Vagina (tissue), 2 donors: ENCODE measurements around the gene RASAL2. TPM values are rescaled to one million over a fixed set of nuclear protein-coding genes. Genes with fewer than 3 reads are reported as not detected.
"Not testable (repeated sequence)": the region's sequence is repeated elsewhere in the genome, so short reads cannot be mapped to it uniquely, and the experiment has no call there.

Experiments
- DNase-seq, 2 donors: peaks; one replicate each; pipeline ENCODE4 v3.0.0-alpha.2; 2017; ENCODE audit errors: extremely low spot score in 2 of 2
- H3K27ac ChIP-seq: fragments of 200-600 bp; sonication (generic); one replicate; pipeline ENCODE4 v1.5.1; 2019
- H3K27me3 ChIP-seq: fragments of 200-600 bp; sonication (generic); one replicate; pipeline ENCODE4 v1.5.1; 2019
- H3K36me3 ChIP-seq, 2 donors: fragments of 200-600 bp; sonication (generic); one replicate each; pipeline ENCODE4 v1.5.1; 2017 to 2019
- H3K4me1 ChIP-seq: fragments of 200-600 bp; sonication (generic); one replicate; pipeline ENCODE4 v1.5.1; 2019
- H3K4me3 ChIP-seq, 2 donors: fragments of 200-600 bp; sonication (generic); 1 replicate in 1 of 2; 2 replicates in 1 of 2; pipeline ENCODE4 v1.5.1; 2016 to 2019
- H3K9me3 ChIP-seq: fragments of 200-600 bp; sonication (generic); one replicate; pipeline ENCODE4 v1.5.1; 2019
- POLR2A ChIP-seq, 2 donors: fragments of 450-650 bp; IDR thresholded peaks; one replicate each; pipeline ENCODE4 v1.6.1; 2017; ENCODE audit warnings: antibody characterized with exemption in 2 of 2, mild to moderate bottlenecking in 2 of 2, moderate library complexity in 2 of 2
- POLR2AphosphoS5 ChIP-seq, 2 donors: sonication (generic); formaldehyde crosslinking; IDR thresholded peaks; one replicate each; pipeline ENCODE4 v1.9.0; 2017; ENCODE audit warnings: antibody characterized with exemption in 2 of 2, mild to moderate bottlenecking in 2 of 2, low read depth in 1 of 2; ENCODE audit not compliant: insufficient read depth in 1 of 2
- intact Hi-C: fragments of 100-400 bp; cut with DNase I; formaldehyde crosslinking; loops from one replicate; pipeline ENCODE4 v1.15.1; 2023
- total RNA-seq: library from RNA; depleted of rRNA; stranded (reverse); fragments of >200 nt; gene quantifications from one replicate; pipeline ENCODE4 v1.2.3, GENCODE V29; 2016
- TF ChIP-seq, protein P1 (sequence below), 3 experiments: fragments of 450-650 bp in 2 of 3; fragments of 200-600 bp in 1 of 3; sonication (generic) in 1 of 3; IDR thresholded peaks; one replicate each; pipeline ENCODE4 v1.5.1; 2017 to 2019; ENCODE audit warnings: antibody characterized with exemption in 3 of 3, mild to moderate bottlenecking in 2 of 3, moderate library complexity in 2 of 3

Gene RASAL2
- total RNA-seq, 1 donor from 2014 or later: 25.5 TPM

GRCh38 chr1:178109348-178110143 lies 15.6 kb downstream of the RASAL2 start:
- no peak overlapping the region for H3K27ac ChIP-seq
- DNase-seq: no peak
- H3K4me1 ChIP-seq: no peaks in the 10 kb centered on the region
- H3K27me3 ChIP-seq: no peaks in the 10 kb centered on the region
- no peak overlapping the region for H3K4me3 ChIP-seq
- intact Hi-C loops: no loop called here
- TF ChIP-seq POLR2AphosphoS5 (IDR thresholded peaks at IDR 0.05; ENCODE audit: insufficient read depth in 1 of 2, low read depth in 1 of 2) (no peak), POLR2A (IDR thresholded peaks at IDR 0.05) (no peak)
- TF ChIP-seq, protein P1, sequence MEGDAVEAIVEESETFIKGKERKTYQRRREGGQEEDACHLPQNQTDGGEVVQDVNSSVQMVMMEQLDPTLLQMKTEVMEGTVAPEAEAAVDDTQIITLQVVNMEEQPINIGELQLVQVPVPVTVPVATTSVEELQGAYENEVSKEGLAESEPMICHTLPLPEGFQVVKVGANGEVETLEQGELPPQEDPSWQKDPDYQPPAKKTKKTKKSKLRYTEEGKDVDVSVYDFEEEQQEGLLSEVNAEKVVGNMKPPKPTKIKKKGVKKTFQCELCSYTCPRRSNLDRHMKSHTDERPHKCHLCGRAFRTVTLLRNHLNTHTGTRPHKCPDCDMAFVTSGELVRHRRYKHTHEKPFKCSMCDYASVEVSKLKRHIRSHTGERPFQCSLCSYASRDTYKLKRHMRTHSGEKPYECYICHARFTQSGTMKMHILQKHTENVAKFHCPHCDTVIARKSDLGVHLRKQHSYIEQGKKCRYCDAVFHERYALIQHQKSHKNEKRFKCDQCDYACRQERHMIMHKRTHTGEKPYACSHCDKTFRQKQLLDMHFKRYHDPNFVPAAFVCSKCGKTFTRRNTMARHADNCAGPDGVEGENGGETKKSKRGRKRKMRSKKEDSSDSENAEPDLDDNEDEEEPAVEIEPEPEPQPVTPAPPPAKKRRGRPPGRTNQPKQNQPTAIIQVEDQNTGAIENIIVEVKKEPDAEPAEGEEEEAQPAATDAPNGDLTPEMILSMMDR (IDR thresholded peaks at IDR 0.05): no peak
- no peaks in the 10 kb centered on the region for H3K36me3 ChIP-seq
- H3K9me3 ChIP-seq: no peaks in the 10 kb centered on the region

GRCh38 chr1:178115260-178115659 lies 21.4 kb downstream of the RASAL2 start:
- H3K27ac ChIP-seq: no peak overlapping the region
- TF ChIP-seq POLR2A (IDR thresholded peaks at IDR 0.05): no peak
- H3K27me3 ChIP-seq: no peaks in the 10 kb centered on the region
- no peaks in the 10 kb centered on the region for H3K36me3 ChIP-seq
- no peaks in the 10 kb centered on the region for H3K9me3 ChIP-seq
- no peak for DNase-seq
- H3K4me3 ChIP-seq: no peak overlapping the region
- intact Hi-C loops: no loop called here
- H3K4me1 ChIP-seq: no peaks in the 10 kb centered on the region

DNA sequence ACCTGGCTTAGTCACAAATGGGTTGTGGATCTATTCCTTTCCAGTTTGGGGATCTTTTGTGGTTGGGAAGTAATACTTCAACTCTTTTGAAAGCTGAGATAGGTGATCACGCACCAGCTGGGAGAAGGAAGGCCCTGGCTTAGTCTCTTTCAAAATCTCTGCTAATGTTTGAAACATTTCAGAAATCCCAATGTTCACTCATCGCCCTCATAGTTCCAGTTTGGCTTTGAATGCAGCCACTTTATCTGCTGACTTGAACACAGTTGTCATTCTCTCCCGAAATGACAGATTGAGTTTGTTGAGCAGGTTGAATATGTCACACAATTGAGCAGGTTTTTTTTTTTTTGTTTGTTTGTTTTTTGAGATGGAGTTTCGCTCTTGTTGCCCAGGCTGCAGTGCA lies 24.6 kb downstream of the RASAL2 start:
- peaks cover 14% of the 10 kb centered on the region for H3K4me1 ChIP-seq
- H3K27ac ChIP-seq: no peak overlapping the region
- DNase-seq: no peak
- no peak overlapping the region for H3K4me3 ChIP-seq
- no peaks in the 10 kb centered on the region for H3K36me3 ChIP-seq
- intact Hi-C loops: no loop called here
- no peak for TF ChIP-seq POLR2AphosphoS5 (IDR thresholded peaks at IDR 0.05; ENCODE audit: insufficient read depth in 1 of 2, low read depth in 1 of 2)
- no peaks in the 10 kb centered on the region for H3K27me3 ChIP-seq
- no peaks in the 10 kb centered on the region for H3K9me3 ChIP-seq

GRCh38 chr1:178119628-178120027 lies 25.7 kb downstream of the RASAL2 start:
- H3K4me3 ChIP-seq: no peak overlapping the region
- no peaks in the 10 kb centered on the region for H3K9me3 ChIP-seq
- no peaks in the 10 kb centered on the region for H3K27me3 ChIP-seq
- H3K27ac ChIP-seq: no peak overlapping the region
- no peak for TF ChIP-seq POLR2AphosphoS5 (IDR thresholded peaks at IDR 0.05; ENCODE audit: insufficient read depth in 1 of 2, low read depth in 1 of 2)
- TF ChIP-seq POLR2A (IDR thresholded peaks at IDR 0.05): no peak
- TF ChIP-seq, protein P1 (IDR thresholded peaks at IDR 0.05): no peak
- H3K4me1 ChIP-seq: peaks cover 14% of the 10 kb centered on the region
- H3K36me3 ChIP-seq: no peaks in the 10 kb centered on the region
- intact Hi-C loops: no loop called here
- DNase-seq: no peak

DNA sequence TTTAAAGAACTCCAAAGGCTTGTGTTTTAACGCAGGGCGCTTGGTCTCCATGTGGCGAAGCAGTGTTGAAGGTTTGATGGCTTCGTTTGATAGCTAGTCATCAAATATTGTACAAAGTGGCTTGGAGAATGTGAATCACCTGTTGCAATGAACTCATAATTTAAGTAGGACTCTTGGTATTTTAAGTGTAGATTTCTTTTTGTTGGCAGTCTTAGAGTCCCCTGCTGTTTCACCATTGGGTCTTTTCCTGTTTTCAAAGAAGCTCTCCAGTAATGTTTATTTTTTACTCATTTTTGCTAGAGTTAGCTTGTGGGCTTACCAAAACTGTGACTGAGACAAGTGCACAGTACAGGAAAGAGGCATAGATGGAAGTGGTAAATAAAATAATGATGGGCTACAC lies 26.2 kb downstream of the RASAL2 start:
- H3K27ac ChIP-seq: no peak overlapping the region
- intact Hi-C loops: no loop called here
- peaks cover 14% of the 10 kb centered on the region for H3K4me1 ChIP-seq
- H3K36me3 ChIP-seq: no peaks in the 10 kb centered on the region
- no peak overlapping the region for H3K4me3 ChIP-seq
- TF ChIP-seq, protein P1 (IDR thresholded peaks at IDR 0.05): no peak
- no peak for TF ChIP-seq POLR2AphosphoS5 (IDR thresholded peaks at IDR 0.05; ENCODE audit: insufficient read depth in 1 of 2, low read depth in 1 of 2)
- TF ChIP-seq POLR2A (IDR thresholded peaks at IDR 0.05): no peak
- H3K27me3 ChIP-seq: no peaks in the 10 kb centered on the region
- DNase-seq: no peak
- H3K9me3 ChIP-seq: no peaks in the 10 kb centered on the region

DNA sequence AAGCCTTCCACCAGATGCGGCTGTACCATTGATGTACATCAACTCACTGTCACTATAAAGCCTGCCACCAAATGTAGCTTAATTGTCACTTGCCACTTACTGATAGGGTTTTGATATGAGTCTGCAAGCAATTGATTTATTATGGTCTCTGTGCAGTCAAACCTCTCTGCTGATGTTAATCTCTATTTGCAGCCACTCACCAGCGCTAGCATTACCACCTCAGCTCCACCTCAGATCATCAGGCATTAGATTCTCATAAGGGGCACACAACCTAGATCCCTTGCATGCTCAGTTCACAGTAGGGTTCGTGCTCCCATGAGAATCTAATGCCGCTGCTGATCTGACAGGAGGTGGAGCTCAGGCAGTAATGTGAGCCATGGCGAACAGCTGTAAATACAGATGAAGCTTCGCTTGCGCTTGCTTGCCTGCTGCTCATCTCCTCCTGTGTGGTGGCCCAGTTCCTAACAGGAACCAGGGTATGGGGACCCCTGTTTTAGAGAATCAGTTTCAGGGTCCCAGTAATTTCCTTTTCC lies 26.7 kb downstream of the RASAL2 start:
- peaks cover 14% of the 10 kb centered on the region for H3K4me1 ChIP-seq
- H3K9me3 ChIP-seq, H3K27ac ChIP-seq, intact Hi-C loops, DNase-seq, H3K36me3 ChIP-seq, H3K27me3 ChIP-seq, H3K4me3 ChIP-seq: not testable (repeated sequence)
